ENCODE measurements around the gene C2CD4C. TPM values are rescaled to one million over a fixed set of nuclear protein-coding genes. Genes with fewer than 3 reads are reported as not detected.
"Not testable (repeated sequence)": the region's sequence is repeated elsewhere in the genome, so short reads cannot be mapped to it uniquely, and the experiment has no call there.

Gene C2CD4C
- total and polyA plus RNA-seq, 4 donors: 0.88 to 1.4 (median 1.2) TPM

DNA sequence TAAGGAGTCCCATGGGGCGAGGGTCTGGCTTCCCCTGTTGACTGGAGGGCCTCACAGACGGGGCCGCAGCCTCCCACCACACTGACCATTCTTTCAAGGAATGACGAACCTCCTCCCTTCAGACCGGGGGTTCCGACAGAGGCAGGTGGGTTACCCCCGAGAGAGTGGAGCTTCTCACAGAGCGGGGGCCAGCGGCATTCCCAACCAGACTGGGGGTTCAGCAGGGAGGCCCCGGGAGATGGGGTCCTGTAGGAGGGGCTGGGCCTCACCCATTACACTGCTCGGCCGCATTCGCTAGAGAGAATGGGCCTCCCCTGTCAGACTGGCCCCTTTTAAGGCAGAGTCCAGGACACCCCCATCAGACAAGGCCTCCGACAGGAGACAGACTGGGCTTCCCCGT, 15.6 kb upstream of the C2CD4C start:
- Histone ChIP-seq H3K27ac (ENCODE audit: low read depth in 1 of 2, low read length in 1 of 2) (no peak overlapping the region), H3K9ac (ENCODE audit: insufficient read depth in 1 of 2, low read length in 2 of 2) (no peak overlapping the region), H3K36me3 (ENCODE audit: control insufficient read depth in 4 of 4, insufficient read depth in 4 of 4, low read length in 4 of 4) (peaks cover 0 to 3% (median 0%) of the 10 kb centered on the region in 4 donors), H3K9me3 (ENCODE audit: control insufficient read depth in 4 of 4, insufficient read depth in 3 of 4, low read length in 3 of 4) (peaks cover 0 to 3% (median 0%) of the 10 kb centered on the region in 4 donors), H3K27me3 (ENCODE audit: control insufficient read depth in 3 of 3, insufficient read depth in 3 of 3, low read length in 2 of 3) (no peaks in the 10 kb centered on the region), H3K4me1 (ENCODE audit: control insufficient read depth in 5 of 5, insufficient read depth in 5 of 5, low read length in 5 of 5) (peaks cover 0 to 5% (median 4%) of the 10 kb centered on the region in 5 donors), H3K4me3 (no peak overlapping the region)
- no peak for ATAC-seq (ENCODE audit: insufficient read depth, low FRiP score)
- 90 to 95% methylated on average over 15 of the region's 15 CpGs for WGBS, 2 donors
- TF ChIP-seq, protein P1, sequence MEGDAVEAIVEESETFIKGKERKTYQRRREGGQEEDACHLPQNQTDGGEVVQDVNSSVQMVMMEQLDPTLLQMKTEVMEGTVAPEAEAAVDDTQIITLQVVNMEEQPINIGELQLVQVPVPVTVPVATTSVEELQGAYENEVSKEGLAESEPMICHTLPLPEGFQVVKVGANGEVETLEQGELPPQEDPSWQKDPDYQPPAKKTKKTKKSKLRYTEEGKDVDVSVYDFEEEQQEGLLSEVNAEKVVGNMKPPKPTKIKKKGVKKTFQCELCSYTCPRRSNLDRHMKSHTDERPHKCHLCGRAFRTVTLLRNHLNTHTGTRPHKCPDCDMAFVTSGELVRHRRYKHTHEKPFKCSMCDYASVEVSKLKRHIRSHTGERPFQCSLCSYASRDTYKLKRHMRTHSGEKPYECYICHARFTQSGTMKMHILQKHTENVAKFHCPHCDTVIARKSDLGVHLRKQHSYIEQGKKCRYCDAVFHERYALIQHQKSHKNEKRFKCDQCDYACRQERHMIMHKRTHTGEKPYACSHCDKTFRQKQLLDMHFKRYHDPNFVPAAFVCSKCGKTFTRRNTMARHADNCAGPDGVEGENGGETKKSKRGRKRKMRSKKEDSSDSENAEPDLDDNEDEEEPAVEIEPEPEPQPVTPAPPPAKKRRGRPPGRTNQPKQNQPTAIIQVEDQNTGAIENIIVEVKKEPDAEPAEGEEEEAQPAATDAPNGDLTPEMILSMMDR (IDR thresholded peaks at IDR 0.05; ENCODE audit: control extremely low read depth, extremely low read depth): no peak
- no peak for DNase-seq

DNA sequence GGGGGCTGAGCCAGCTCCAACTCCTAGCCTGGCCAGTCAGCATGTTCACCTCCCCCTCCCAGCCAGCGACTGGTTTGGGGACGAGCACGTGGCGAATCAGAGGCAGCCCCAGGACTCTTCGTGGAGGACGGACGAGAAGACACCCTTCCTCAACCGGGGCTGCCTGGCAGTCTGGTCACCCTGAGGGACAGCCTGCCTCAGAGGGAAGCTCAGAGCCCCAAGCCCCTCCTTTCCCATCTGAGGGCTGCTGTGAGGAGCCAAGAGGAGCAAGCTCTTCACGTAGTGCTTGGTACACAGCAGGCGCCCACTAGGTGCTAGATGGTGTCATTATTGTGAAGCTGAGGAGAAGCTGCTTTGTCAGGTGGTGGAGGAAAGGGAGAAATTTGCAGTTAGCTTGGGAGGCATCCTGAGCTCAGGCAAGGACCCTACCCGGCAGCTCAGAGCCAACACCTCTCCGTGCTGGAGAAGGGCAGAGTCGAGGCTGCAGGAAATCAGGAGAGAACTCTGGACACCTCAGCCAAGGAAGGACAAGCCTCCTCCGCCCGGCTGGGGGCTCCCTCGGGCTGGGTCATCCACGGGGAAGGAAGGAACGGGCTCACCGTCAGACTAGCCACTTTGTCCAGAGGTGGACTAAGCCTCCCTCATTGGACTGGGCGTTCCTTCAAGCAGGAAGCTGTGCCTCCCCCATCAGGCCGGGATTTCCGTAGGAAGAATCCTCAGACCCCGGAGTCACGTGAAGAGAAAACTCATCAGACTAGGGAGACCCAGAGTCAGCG, 14.9 kb upstream of the C2CD4C start:
- Histone ChIP-seq H3K36me3 (ENCODE audit: control insufficient read depth in 4 of 4, insufficient read depth in 4 of 4, low read length in 4 of 4) (peaks cover 0 to 3% (median 0%) of the 10 kb centered on the region in 4 donors), H3K9me3 (ENCODE audit: control insufficient read depth in 4 of 4, insufficient read depth in 3 of 4, low read length in 3 of 4) (no peaks in the 10 kb centered on the region), H3K27ac (ENCODE audit: low read depth in 1 of 2, low read length in 1 of 2) (no peak overlapping the region), H3K4me1 (ENCODE audit: control insufficient read depth in 5 of 5, insufficient read depth in 5 of 5, low read length in 5 of 5) (peaks cover 0 to 8% (median 5%) of the 10 kb centered on the region in 5 donors), H3K4me3 (no peak overlapping the region), H3K27me3 (ENCODE audit: control insufficient read depth in 3 of 3, insufficient read depth in 3 of 3, low read length in 2 of 3) (no peaks in the 10 kb centered on the region), H3K9ac (ENCODE audit: insufficient read depth in 1 of 2, low read length in 2 of 2) (no peak overlapping the region)
- WGBS, 2 donors: 86 to 91% methylated on average over 25 of the region's 25 CpGs
- TF ChIP-seq, protein P1 (IDR thresholded peaks at IDR 0.05; ENCODE audit: control extremely low read depth, extremely low read depth): no peak
- no peak for DNase-seq
- no peak for ATAC-seq (ENCODE audit: insufficient read depth, low FRiP score)

DNA sequence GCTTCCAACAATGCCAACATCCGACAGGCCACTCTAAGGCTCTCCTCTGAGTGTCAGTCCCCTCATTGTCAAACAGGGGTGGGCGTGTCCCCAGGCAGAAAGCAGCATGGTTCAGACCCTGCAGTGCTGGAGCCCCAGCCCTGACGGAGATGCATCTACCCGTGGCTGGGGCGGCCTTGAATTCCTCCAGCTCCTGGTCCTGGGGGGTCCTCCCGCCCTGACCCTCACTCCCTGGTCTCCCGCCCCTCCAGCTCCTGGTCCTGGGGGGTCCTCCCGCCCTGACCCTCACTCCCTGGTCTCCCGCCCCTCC, 13.9 kb upstream of the C2CD4C start:
- H3K4me3 ChIP-seq; H3K9me3 ChIP-seq (ENCODE audit: control insufficient read depth in 4 of 4, insufficient read depth in 3 of 4, low read length in 3 of 4); H3K9ac ChIP-seq (ENCODE audit: insufficient read depth in 1 of 2, low read length in 2 of 2); ATAC-seq (ENCODE audit: insufficient read depth, low FRiP score); H3K4me1 ChIP-seq (ENCODE audit: control insufficient read depth in 5 of 5, insufficient read depth in 5 of 5, low read length in 5 of 5); DNase-seq; H3K36me3 ChIP-seq (ENCODE audit: control insufficient read depth in 4 of 4, insufficient read depth in 4 of 4, low read length in 4 of 4); H3K27me3 ChIP-seq (ENCODE audit: control insufficient read depth in 3 of 3, insufficient read depth in 3 of 3, low read length in 2 of 3); H3K27ac ChIP-seq (ENCODE audit: low read depth in 1 of 2, low read length in 1 of 2): not testable (repeated sequence)
- WGBS, 2 donors: 76 to 81% methylated on average over 6 to 7 of the region's 9 CpGs

DNA sequence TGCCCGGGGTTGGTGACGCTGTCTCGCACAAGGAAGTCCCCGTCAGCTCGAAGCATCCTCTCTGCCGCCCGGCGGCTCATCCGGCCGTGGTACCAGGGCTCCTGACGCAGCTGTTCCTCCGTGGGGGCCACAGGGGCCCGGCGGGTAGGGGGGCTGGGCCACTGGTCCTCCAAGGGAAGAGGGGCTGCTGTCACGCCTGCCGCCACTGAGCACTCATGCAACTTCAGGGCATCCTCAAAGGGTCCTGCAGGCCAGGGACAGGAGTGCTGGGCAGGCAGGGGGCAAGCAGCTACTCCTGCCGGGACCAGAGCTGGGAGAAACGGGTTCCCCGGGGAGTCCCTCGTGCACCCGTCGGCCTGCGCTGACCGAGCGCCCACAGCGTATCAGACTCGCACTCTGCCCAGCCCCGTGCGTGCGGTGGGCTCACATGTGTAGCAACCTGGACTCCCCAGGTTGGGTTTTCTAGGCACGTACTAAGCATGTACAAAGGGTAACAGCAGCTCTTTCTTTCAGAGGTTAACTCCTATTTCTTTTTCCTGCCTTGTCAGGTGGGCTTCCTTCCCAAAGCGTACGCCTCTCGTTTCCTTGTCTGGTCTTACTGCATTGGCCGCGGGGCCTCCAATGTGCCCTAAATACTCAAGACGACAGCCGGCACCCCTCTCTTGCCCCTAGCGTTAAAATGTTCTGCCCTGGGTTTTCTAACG, 13.4 kb upstream of the C2CD4C start:
- DNase-seq (no peak), ATAC-seq (ENCODE audit: insufficient read depth, low FRiP score) (no peak)
- H3K4me1 ChIP-seq (ENCODE audit: control insufficient read depth in 5 of 5, insufficient read depth in 5 of 5, low read length in 5 of 5): peaks cover 0 to 8% (median 2%) of the 10 kb centered on the region in 5 donors
- no peak overlapping the region for H3K4me3 ChIP-seq
- H3K27ac ChIP-seq (ENCODE audit: low read depth in 1 of 2, low read length in 1 of 2): no peak overlapping the region
- peaks cover 0 to 6% (median 0%) of the 10 kb centered on the region in 4 donors for H3K36me3 ChIP-seq (ENCODE audit: control insufficient read depth in 4 of 4, insufficient read depth in 4 of 4, low read length in 4 of 4)
- WGBS, 2 donors: 85 to 89% methylated on average over 40 of the region's 40 CpGs
- no peaks in the 10 kb centered on the region for H3K9me3 ChIP-seq (ENCODE audit: control insufficient read depth in 4 of 4, insufficient read depth in 3 of 4, low read length in 3 of 4)
- H3K9ac ChIP-seq (ENCODE audit: insufficient read depth in 1 of 2, low read length in 2 of 2): no peak overlapping the region
- TF ChIP-seq, protein P1 (IDR thresholded peaks at IDR 0.05; ENCODE audit: control extremely low read depth, extremely low read depth): no peak
- no peaks in the 10 kb centered on the region for H3K27me3 ChIP-seq (ENCODE audit: control insufficient read depth in 3 of 3, insufficient read depth in 3 of 3, low read length in 2 of 3)

Data from lung (tissue), 12 donors.